HEK293 (cell line): Measurements from ENCODE around the gene GLOD4.

Experiments used
- CTCF ChIA-PET: fragments of 350-600 bp; formaldehyde crosslinking; extraction: SDS; loops from one replicate; lab custom pipeline; 2021; ENCODE audit warnings: antibody characterized with exemption; lab: Yijun Ruan, JAX
- POLR2A ChIA-PET: fragments of 300-600 bp; formaldehyde crosslinking; extraction: SDS; loops from one replicate; lab custom pipeline; 2020; ENCODE audit warnings: antibody characterized with exemption, inconsistent platforms; lab: Yijun Ruan, JAX
- H3K27ac ChIP-seq: fragments of 200-500 bp; sonication (Bioruptor generic); 2 replicates; pipeline ENCODE4 v1.5.1; 2014; ENCODE audit warnings: low read depth, low read length, control low read depth, inconsistent platforms; ENCODE audit errors: extremely low read depth
- H3K36me3 ChIP-seq, 2 experiments: fragments of 200-500 bp in 1 of 2; sonication (Bioruptor generic) in 1 of 2; 1 replicate in 1 of 2; 2 replicates in 1 of 2; pipeline ENCODE4 v1.5.1; 2014 to 2017; ENCODE audit warnings: inconsistent platforms in 2 of 2, low read length in 2 of 2; ENCODE audit not compliant: control insufficient read depth in 2 of 2, insufficient read depth in 1 of 2
- H3K4me1 ChIP-seq: fragments of 200-500 bp; sonication (Bioruptor generic); 2 replicates; pipeline ENCODE4 v1.5.1; 2014; ENCODE audit warnings: mild to moderate bottlenecking, low read length, inconsistent platforms; ENCODE audit not compliant: control insufficient read depth, insufficient read depth
- H3K4me3 ChIP-seq: 2 replicates; pipeline ENCODE4 v1.5.1; 2011; ENCODE audit warnings: low read depth, mild to moderate bottlenecking, control low read depth, low read length, moderate library complexity
- H3K9me3 ChIP-seq: fragments of 200-500 bp; sonication (Bioruptor generic); 2 replicates; pipeline ENCODE4 v1.5.1; 2014; ENCODE audit warnings: low read depth, low read length, inconsistent platforms; ENCODE audit not compliant: control insufficient read depth, insufficient read depth
- KLF7 ChIP-seq: fragments of 450-650 bp; formaldehyde crosslinking; IDR thresholded peaks from 2 replicates; pipeline ENCODE4 v1.5.1; 2016; ENCODE audit warnings: missing biosample characterization, missing genetic modification characterization, borderline replicate concordance
- MYNN ChIP-seq: fragments of 450-650 bp; formaldehyde crosslinking; IDR thresholded peaks from 2 replicates; pipeline ENCODE4 v1.5.1; 2016; ENCODE audit warnings: missing biosample characterization, missing genetic modification characterization, borderline replicate concordance
- MZF1 ChIP-seq: fragments of 450-650 bp; formaldehyde crosslinking; IDR thresholded peaks from 2 replicates; pipeline ENCODE4 v1.5.1; 2017; ENCODE audit warnings: missing biosample characterization, missing genetic modification characterization, borderline replicate concordance
- OSR2 ChIP-seq: fragments of 450-650 bp; formaldehyde crosslinking; IDR thresholded peaks from 2 replicates; pipeline ENCODE4 v1.5.1; 2016; ENCODE audit warnings: missing biosample characterization, missing genetic modification characterization
- PRDM1 ChIP-seq: fragments of 450-650 bp; formaldehyde crosslinking; IDR thresholded peaks from 2 replicates; pipeline ENCODE4; 2016; ENCODE audit warnings: missing biosample characterization, missing genetic modification characterization
- SP2 ChIP-seq: fragments of 450-650 bp; formaldehyde crosslinking; IDR thresholded peaks from 2 replicates; pipeline ENCODE4 v1.5.1; 2016; ENCODE audit warnings: missing biosample characterization, missing genetic modification characterization
- ZNF112 ChIP-seq: fragments of 450-650 bp; formaldehyde crosslinking; IDR thresholded peaks from 2 replicates; pipeline ENCODE4 v1.5.0; 2017; ENCODE audit warnings: missing biosample characterization, missing genetic modification characterization
- ZNF157 ChIP-seq: fragments of 450-650 bp; formaldehyde crosslinking; IDR thresholded peaks from 2 replicates; pipeline ENCODE4 v1.5.1; 2016; ENCODE audit warnings: missing biosample characterization, missing genetic modification characterization
- ZNF223 ChIP-seq: fragments of 450-650 bp; formaldehyde crosslinking; IDR thresholded peaks from 2 replicates; pipeline ENCODE4 v1.5.1; 2016; ENCODE audit warnings: missing biosample characterization, missing genetic modification characterization
- ZNF324 ChIP-seq: fragments of 450-650 bp; formaldehyde crosslinking; IDR thresholded peaks from 2 replicates; pipeline ENCODE4 v1.5.1; 2016; ENCODE audit warnings: missing biosample characterization, missing genetic modification characterization
- ZNF37A ChIP-seq: fragments of 450-650 bp; IDR thresholded peaks from 2 replicates; pipeline ENCODE4 v1.5.1; 2018; ENCODE audit warnings: missing biosample characterization, missing genetic modification characterization
- ZNF426 ChIP-seq: fragments of 450-650 bp; formaldehyde crosslinking; IDR thresholded peaks from 2 replicates; pipeline ENCODE4 v1.5.1; 2017; ENCODE audit warnings: missing biosample characterization, missing genetic modification characterization, mild to moderate bottlenecking, inconsistent platforms, moderate library complexity
- ZNF544 ChIP-seq: fragments of 450-650 bp; formaldehyde crosslinking; IDR thresholded peaks from 2 replicates; pipeline ENCODE4 v1.5.0; 2017; ENCODE audit warnings: missing biosample characterization, missing genetic modification characterization
- ZNF654 ChIP-seq: fragments of 450-650 bp; formaldehyde crosslinking; IDR thresholded peaks from 2 replicates; pipeline ENCODE4 v1.5.1; 2016; ENCODE audit warnings: low read depth, missing biosample characterization, missing genetic modification characterization
- ZSCAN5A ChIP-seq: fragments of 450-650 bp; formaldehyde crosslinking; IDR thresholded peaks from 2 replicates; pipeline ENCODE4 v1.5.1; 2016; ENCODE audit warnings: missing biosample characterization, missing genetic modification characterization
- TF ChIP-seq, protein P1 (sequence below): fragments of 450-650 bp; formaldehyde crosslinking; IDR thresholded peaks from 2 replicates; pipeline ENCODE4 v1.5.1; 2016; ENCODE audit warnings: missing biosample characterization, missing genetic modification characterization
- TF ChIP-seq, protein P2 (sequence below): fragments of 450-650 bp; formaldehyde crosslinking; IDR thresholded peaks from 2 replicates; pipeline ENCODE4 v1.5.1; 2016; ENCODE audit warnings: missing biosample characterization, missing genetic modification characterization, low read depth
- TF ChIP-seq, protein P3 (sequence below): fragments of 450-650 bp; formaldehyde crosslinking; IDR thresholded peaks from 2 replicates; pipeline ENCODE4 v1.5.1; 2017; ENCODE audit warnings: missing biosample characterization, missing genetic modification characterization

GLOD4 gene

GRCh38 chr17:823501-823902 is 41.4 kb upstream of the GLOD4 start:
- CTCF ChIA-PET, result no interaction called here
- TF ChIP-seq, protein P1, sequence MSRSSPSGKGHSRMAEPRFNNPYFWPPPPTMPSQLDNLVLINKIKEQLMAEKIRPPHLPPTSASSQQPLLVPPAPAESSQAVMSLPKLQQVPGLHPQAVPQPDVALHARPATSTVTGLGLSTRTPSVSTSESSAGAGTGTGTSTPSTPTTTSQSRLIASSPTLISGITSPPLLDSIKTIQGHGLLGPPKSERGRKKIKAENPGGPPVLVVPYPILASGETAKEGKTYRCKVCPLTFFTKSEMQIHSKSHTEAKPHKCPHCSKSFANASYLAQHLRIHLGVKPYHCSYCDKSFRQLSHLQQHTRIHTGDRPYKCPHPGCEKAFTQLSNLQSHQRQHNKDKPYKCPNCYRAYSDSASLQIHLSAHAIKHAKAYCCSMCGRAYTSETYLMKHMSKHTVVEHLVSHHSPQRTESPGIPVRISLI (tag by site-specific recombination), result no peak
- TF ChIP-seq, protein P2, sequence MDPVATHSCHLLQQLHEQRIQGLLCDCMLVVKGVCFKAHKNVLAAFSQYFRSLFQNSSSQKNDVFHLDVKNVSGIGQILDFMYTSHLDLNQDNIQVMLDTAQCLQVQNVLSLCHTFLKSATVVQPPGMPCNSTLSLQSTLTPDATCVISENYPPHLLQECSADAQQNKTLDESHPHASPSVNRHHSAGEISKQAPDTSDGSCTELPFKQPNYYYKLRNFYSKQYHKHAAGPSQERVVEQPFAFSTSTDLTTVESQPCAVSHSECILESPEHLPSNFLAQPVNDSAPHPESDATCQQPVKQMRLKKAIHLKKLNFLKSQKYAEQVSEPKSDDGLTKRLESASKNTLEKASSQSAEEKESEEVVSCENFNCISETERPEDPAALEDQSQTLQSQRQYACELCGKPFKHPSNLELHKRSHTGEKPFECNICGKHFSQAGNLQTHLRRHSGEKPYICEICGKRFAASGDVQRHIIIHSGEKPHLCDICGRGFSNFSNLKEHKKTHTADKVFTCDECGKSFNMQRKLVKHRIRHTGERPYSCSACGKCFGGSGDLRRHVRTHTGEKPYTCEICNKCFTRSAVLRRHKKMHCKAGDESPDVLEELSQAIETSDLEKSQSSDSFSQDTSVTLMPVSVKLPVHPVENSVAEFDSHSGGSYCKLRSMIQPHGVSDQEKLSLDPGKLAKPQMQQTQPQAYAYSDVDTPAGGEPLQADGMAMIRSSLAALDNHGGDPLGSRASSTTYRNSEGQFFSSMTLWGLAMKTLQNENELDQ (tag by site-specific recombination), result no peak
- TF ChIP-seq ZSCAN5A (tag by site-specific recombination), result no peak
- TF ChIP-seq OSR2 (tag by site-specific recombination), result no peak
- TF ChIP-seq PRDM1 (tag by site-specific recombination), result no peak
- Histone ChIP-seq H3K36me3 (peaks cover 0 to 19% of the 10 kb centered on the region in 2 experiments; a peak in 1 of 3 replicates), H3K4me1 (no peaks in the 10 kb centered on the region), H3K9me3 (no peaks in the 10 kb centered on the region), H3K4me3 (no peak overlapping the region), H3K27ac (no peak overlapping the region)
- POLR2A ChIA-PET, result no interaction called here

DNA sequence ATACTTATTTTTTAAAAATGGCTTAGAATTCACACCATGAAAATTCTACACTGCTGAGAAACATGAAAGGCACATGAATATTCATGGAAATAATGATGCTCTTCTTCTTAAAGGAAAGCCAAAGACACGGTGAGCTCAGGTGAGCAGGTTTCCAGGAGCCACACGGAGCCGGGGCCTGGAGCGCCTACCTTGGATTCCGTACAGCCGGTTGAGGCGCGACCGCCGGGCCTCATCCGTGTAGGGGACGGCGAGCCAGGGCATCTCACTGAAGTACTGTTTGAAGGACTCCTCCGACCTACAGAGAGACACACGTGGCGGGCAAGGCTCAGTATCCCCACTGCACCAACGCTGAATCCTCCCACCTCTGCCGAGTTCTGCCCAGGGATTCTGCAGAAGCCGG is 37.2 kb upstream of the GLOD4 start:
- no peaks in the 10 kb centered on the region for H3K9me3 ChIP-seq
- no peak overlapping the region for H3K4me3 ChIP-seq
- no peak overlapping the region for H3K27ac ChIP-seq
- POLR2A ChIA-PET, result no interaction called here
- CTCF ChIA-PET, result interaction anchor here (0.6 kb wide), 1 partner anchor 180 kb away, joined by 4 read pairs; no protein-coding TSS in a partner anchor
- H3K36me3 ChIP-seq, result peaks cover 0 to 44% of the 10 kb centered on the region in 2 experiments; a peak in 1 of 3 replicates
- no peak for TF ChIP-seq ZNF37A
- TF ChIP-seq ZNF544 (tag by site-specific recombination), result no peak
- TF ChIP-seq KLF7 (tag by site-specific recombination), result no peak
- no peak for TF ChIP-seq ZNF654
- no peak for TF ChIP-seq ZNF112 (tag by site-specific recombination)
- no peak for TF ChIP-seq ZNF223 (tag by site-specific recombination)
- TF ChIP-seq ZNF426 (tag by site-specific recombination), result no peak
- no peak for TF ChIP-seq ZNF324 (tag by site-specific recombination)
- no peak for TF ChIP-seq MZF1 (tag by site-specific recombination)
- TF ChIP-seq SP2 (tag by site-specific recombination), result no peak
- no peak for TF ChIP-seq ZNF157 (tag by site-specific recombination)
- TF ChIP-seq, protein P3, sequence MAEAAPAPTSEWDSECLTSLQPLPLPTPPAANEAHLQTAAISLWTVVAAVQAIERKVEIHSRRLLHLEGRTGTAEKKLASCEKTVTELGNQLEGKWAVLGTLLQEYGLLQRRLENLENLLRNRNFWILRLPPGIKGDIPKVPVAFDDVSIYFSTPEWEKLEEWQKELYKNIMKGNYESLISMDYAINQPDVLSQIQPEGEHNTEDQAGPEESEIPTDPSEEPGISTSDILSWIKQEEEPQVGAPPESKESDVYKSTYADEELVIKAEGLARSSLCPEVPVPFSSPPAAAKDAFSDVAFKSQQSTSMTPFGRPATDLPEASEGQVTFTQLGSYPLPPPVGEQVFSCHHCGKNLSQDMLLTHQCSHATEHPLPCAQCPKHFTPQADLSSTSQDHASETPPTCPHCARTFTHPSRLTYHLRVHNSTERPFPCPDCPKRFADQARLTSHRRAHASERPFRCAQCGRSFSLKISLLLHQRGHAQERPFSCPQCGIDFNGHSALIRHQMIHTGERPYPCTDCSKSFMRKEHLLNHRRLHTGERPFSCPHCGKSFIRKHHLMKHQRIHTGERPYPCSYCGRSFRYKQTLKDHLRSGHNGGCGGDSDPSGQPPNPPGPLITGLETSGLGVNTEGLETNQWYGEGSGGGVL (tag by site-specific recombination), result no peak
- TF ChIP-seq MYNN (tag by site-specific recombination), result no peak
- H3K4me1 ChIP-seq, result no peaks in the 10 kb centered on the region
